ENCODE results near the gene CAPZB.

Gene CAPZB

GRCh38 chr1:19505693-19506457 is 20.5 kb upstream of the CAPZB start:
- TF ChIP-seq GATA2 (IDR thresholded peaks at IDR 0.05; ENCODE audit: low read depth, low read length) (no peak), GATA3 (IDR thresholded peaks at IDR 0.05; ENCODE audit: low read depth, low read length) (no peak)

- TF ChIP-seq GATA2 (IDR thresholded peaks at IDR 0.05; ENCODE audit: low read depth, low read length), result no peak
- no peak for TF ChIP-seq GATA3 (IDR thresholded peaks at IDR 0.05; ENCODE audit: low read depth, low read length)
Measured at GRCh38 chr1:19504796-19505692, 19.7 kb upstream of the CAPZB start.

DNA sequence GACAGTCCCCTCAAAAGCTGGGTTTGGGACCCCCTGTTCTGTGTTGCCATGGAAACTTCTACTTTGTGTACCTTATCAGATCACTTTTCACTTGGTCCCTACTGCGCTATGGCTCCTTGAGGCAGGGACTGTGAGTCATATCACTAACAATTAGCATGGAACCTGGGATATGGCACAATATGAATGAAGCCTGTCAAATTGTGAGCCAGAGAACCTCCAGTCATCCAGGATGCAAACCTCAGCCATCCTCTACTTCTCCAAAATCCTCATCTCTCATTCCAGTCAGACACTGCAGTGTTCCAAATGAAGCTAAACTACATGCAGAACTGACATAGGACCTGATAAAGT is 11.2 kb upstream of the CAPZB start:
- TF ChIP-seq GATA2 (IDR thresholded peaks at IDR 0.05; ENCODE audit: low read depth, low read length) (no peak), GATA3 (IDR thresholded peaks at IDR 0.05; ENCODE audit: low read depth, low read length) (no peak)

DNA sequence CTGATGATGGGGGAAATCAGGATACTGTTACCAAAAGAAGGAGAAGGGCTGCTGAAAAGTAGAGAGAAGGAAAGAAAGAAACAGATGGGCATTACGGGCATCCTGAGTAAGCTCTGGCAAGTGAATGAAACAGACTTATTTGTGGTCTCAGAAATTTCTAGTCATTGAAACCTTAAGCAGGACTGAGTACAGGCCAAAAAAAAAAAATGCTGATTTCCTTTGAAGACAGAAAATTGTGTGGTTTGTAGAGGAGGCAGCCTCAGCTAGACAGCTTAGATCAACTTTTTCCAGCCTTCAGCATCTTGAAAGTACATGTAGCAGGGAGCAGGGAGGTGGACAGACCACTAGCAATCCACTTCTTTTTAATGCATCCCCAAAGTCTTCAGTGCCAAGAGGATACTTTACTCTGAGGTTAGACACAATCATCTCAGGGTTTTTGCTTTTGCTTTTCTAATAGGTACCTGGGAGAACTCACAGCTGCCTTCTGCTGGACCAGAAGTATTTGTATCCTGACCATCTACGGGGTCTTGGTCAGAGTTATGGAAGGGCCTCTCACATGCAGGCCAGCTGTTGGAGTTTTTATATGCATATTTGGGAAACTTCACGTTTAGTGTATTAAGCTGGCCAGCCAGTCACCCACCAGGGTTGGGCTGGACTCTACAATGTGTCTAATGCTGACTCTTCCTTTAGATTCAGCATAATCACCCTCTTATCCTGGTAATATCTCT is 10.6 kb upstream of the CAPZB start:
- TF ChIP-seq GATA3 (IDR thresholded peaks at IDR 0.05; ENCODE audit: low read depth, low read length) (no peak), GATA2 (IDR thresholded peaks at IDR 0.05; ENCODE audit: low read depth, low read length) (no peak)

- TF ChIP-seq GATA2 (IDR thresholded peaks at IDR 0.05; ENCODE audit: low read depth, low read length), result no peak
- TF ChIP-seq GATA3 (IDR thresholded peaks at IDR 0.05; ENCODE audit: low read depth, low read length), result no peak
Measured at GRCh38 chr1:19495000-19495656, 9.8 kb upstream of the CAPZB start.

DNA sequence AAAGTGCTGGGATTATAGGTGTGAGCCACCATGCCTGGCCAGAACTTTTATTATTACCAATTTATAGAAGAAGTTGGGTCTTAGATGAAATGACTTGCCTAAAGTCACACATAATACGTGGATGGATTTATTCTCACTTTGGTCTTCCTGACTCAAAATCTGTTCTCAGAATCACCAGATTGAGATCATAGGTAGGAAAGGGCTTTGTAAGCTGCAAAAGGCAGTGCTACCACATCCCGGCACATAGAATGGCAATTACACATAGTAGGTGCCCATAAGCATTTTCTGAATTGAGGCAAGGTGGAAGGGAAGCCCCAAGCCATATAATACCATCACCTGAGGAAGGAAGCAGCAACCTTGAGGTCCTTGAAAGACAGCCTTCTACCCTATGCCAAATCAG is 8.2 kb upstream of the CAPZB start:
- TF ChIP-seq GATA2 (IDR thresholded peaks at IDR 0.05; ENCODE audit: low read depth, low read length), result no peak

- TF ChIP-seq GATA2 (IDR thresholded peaks at IDR 0.05; ENCODE audit: low read depth, low read length) (no peak), GATA3 (IDR thresholded peaks at IDR 0.05; ENCODE audit: low read depth, low read length) (no peak)
Measured at GRCh38 chr1:19489996-19490395, 4.7 kb upstream of the CAPZB start.

DNA sequence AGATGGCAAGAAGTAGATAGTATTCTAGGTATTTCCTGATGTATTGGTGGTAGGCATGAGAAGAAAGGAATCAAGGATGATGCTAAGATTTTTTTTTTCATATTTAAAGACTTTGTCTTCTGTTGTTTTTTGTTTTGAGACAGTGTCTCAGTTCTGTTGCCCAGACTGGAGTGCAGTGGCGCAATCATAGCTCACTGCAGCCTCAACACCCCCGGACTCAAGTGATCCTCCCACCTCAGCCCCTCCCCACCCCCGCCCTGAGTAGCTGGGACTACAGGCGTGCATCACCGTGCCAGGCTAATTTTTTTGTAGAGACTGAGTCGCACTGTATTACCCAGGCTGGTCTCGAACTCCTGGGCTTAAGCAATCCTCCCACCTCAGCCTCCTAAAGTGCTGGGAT is 2.8 kb upstream of the CAPZB start:
- no peak for TF ChIP-seq GATA3 (IDR thresholded peaks at IDR 0.05; ENCODE audit: low read depth, low read length)

DNA sequence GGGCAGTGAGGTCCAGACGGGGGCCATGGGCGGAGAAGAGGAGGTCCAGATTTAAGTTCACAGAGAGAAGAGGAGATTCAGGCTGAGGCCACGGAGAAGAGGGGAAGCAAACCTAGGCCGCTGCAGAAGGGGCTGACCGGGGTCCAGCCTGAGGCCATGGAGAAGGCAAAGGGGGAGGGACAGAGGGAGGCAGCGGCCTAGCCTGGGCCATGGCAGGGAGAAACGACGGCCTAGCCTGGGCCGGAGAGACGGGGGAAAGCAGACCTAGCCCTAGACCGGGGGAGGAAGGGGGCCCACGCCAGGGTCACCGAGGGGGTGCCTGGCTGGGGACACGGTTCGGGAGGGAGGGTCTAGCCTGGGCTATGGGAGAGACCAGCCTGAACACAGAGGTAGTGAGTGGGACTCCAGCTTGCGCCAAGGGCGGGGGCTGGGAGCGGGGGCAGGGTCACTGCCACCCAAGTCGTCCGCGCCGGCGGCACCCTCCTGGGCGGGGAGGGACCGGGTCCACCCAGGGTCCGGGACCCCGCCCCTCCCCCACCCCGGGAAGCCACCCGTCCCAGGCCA is 459 bp downstream of the CAPZB start:
- TF ChIP-seq GATA3 (IDR thresholded peaks at IDR 0.05; ENCODE audit: low read depth, low read length), result no peak
- TF ChIP-seq GATA2 (IDR thresholded peaks at IDR 0.05; ENCODE audit: low read depth, low read length), result no peak

DNA sequence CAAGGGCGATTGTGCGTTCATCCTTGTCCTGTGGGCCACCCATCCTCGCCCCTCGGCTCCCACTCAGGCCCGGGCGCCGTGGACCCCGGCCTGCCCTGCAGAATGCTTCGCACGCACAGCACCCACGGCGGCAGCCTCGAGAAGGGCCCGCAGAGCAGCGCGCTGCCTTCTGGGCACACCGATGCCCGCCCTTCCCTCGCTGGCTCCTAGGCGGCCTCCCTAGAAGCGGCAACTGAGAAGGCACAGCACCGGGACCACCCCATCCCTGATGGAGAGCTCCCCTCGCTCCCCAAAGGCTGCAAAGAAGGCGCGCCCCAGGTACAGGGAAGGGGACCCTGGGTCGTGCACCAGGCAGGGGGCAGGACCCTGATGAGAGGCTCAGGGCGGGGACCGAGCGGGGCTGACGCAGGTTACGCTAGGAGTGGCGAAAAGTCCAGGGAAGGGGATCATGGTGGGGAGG is 971 bp downstream of the CAPZB start:
- TF ChIP-seq GATA3 (IDR thresholded peaks at IDR 0.05; ENCODE audit: low read depth, low read length) (no peak), GATA2 (IDR thresholded peaks at IDR 0.05; ENCODE audit: low read depth, low read length) (no peak)

DNA sequence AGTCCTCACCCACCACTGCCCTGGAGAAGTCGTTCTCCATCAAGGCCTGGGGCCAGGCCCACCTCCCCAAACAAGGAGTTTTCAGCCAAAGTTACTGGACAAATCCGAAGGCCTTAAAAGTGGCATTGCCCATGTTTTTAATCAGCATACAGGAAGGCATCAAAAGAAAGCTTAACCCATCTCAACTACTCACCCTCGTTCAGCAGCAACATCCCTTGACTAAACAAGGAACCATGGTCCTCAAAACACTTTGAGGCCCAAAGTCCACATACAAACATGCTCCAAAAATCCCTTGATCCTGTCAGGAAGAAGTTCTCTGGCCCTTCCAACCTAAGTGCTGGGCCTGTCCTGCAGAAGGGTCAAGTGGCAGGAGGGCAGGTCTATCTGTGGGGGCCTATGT is 1.6 kb downstream of the CAPZB start:
- no peak for TF ChIP-seq GATA3 (IDR thresholded peaks at IDR 0.05; ENCODE audit: low read depth, low read length)

DNA sequence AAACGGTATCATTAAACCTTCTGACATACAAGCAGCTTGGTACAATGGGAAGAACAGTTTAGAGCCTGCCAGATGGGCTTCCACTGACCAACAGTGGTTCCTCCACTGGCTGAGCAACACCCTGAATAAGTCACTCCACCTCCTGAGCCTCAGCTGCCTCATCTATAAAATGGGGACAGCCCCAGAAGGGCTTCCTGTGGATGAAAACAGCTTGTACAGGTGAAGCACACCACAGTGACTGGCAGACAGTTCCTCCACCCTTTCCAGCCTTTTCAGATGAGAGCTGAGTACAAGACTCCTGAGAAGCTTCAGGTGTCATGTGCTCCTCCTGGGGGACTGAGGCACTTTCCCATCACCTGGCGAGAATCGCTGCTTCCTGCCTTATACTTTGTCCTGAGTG is 2.1 kb downstream of the CAPZB start:
- TF ChIP-seq GATA3 (IDR thresholded peaks at IDR 0.05; ENCODE audit: low read depth, low read length) (no peak), GATA2 (IDR thresholded peaks at IDR 0.05; ENCODE audit: low read depth, low read length) (no peak)

- TF ChIP-seq GATA3 (IDR thresholded peaks at IDR 0.05; ENCODE audit: low read depth, low read length), result no peak
- peak; percentile 34; the same call in 1 of the 2 replicates for TF ChIP-seq GATA2 (IDR thresholded peaks at IDR 0.05; ENCODE audit: low read depth, low read length)
Measured at GRCh38 chr1:19481826-19482398, 3.4 kb downstream of the CAPZB start.
